Measurements from ENCODE around the gene ATP6AP2. TPM values are rescaled to one million over a fixed set of nuclear protein-coding genes. Genes with fewer than 3 reads are reported as not detected.

ATP6AP2 gene
- total RNA-seq, 1 experiment from 2014 or later = 67.5 TPM

- Mint-ChIP-seq H3K4me3 (peak overlapping the region in 1 of 2 experiments; percentile 27; a peak in 1 of 5 replicates), H3K27me3 (ENCODE audit: low read depth) (peaks cover 10% of the 10 kb centered on the region), H3K4me1 (peaks cover 17 to 25% of the 10 kb centered on the region in 2 experiments), H3K36me3 (ENCODE audit: insufficient read depth in 1 of 3, low read depth in 3 of 3) (peaks cover 0 to 7% (median 4%) of the 10 kb centered on the region in 3 experiments; a peak in 4 of 7 replicates), H3K9me3 (peaks cover 61 to 68% of the 10 kb centered on the region in 2 experiments), H3K27ac (peak overlapping the region in 1 of 3 experiments; percentile 65; a peak in 2 of 7 replicates)
- H3K56ac ChIP-seq (ENCODE audit: insufficient read length, low read depth, low read length) = no peak overlapping the region
- no peak overlapping the region for H2BK120ac ChIP-seq (ENCODE audit: low read depth, low read length, poor library complexity, severe bottlenecking)
- H2BK12ac ChIP-seq (ENCODE audit: insufficient read length, low read depth, low read length) = no peak overlapping the region
- WGBS (ENCODE audit: extremely low coverage, insufficient read length, low lambda C conversion rate) = no CpG with 5 or more reads among the region's 20 CpGs
- no peaks in the 10 kb centered on the region for H3K9me3 ChIP-seq (ENCODE audit: control insufficient read depth, low read depth, low read length)
- H2BK5ac ChIP-seq (ENCODE audit: insufficient read length, low read length) = no peak overlapping the region
- H3K4me1 ChIP-seq (ENCODE audit: insufficient read depth, low read length) = peaks cover 5% of the 10 kb centered on the region; the same call in 1 of the 2 replicates
- H3K79me2 ChIP-seq (ENCODE audit: insufficient read depth, low read length) = no peaks in the 10 kb centered on the region
- no peak overlapping the region for H3K4ac ChIP-seq (ENCODE audit: low read depth, low read length)
- no peak overlapping the region for H3K14ac ChIP-seq (ENCODE audit: insufficient read depth, low read length)
- H3K18ac ChIP-seq (ENCODE audit: insufficient read length, low read depth, low read length) = no peak overlapping the region
- H3K4me2 ChIP-seq (ENCODE audit: insufficient read depth, insufficient read length, low read length) = no peak overlapping the region
- H4K20me1 ChIP-seq (ENCODE audit: control insufficient read depth, insufficient read depth, insufficient read length) = no peaks in the 10 kb centered on the region
- no peak overlapping the region for H4K91ac ChIP-seq (ENCODE audit: insufficient read length, low read depth, low read length)
- H2BK15ac ChIP-seq (ENCODE audit: low read depth, low read length) = no peak overlapping the region
- no peaks in the 10 kb centered on the region for H3K27me3 ChIP-seq (ENCODE audit: insufficient read depth, low read length)
- no peak overlapping the region for H2AFZ ChIP-seq (ENCODE audit: low read length)
- peak; percentile 86 for DNase-seq
- no peak overlapping the region for H3K23ac ChIP-seq (ENCODE audit: insufficient read length, low read depth, low read length)
- no peak overlapping the region for H3T11ph ChIP-seq (ENCODE audit: low read length)
- no peaks in the 10 kb centered on the region for H3K23me2 ChIP-seq (ENCODE audit: insufficient read length, low read depth, low read length, poor library complexity, severe bottlenecking)
- peak; percentile 68 for TF ChIP-seq CTCF (conservative IDR thresholded peaks at IDR 0.05)
- H3K9ac ChIP-seq (ENCODE audit: extremely low read depth, insufficient read length, low read length) = no peak overlapping the region
- no peak overlapping the region for H3K27ac ChIP-seq (ENCODE audit: insufficient read length, low read depth, low read length)
- H2AK5ac ChIP-seq (ENCODE audit: insufficient read length, low read length) = no peak overlapping the region
- no peak overlapping the region for H4K5ac ChIP-seq (ENCODE audit: insufficient read length, low read depth, low read length)
- no peak overlapping the region for H4K8ac ChIP-seq (replicated peaks; ENCODE audit: insufficient read length, low read depth, low read length)
- no peaks in the 10 kb centered on the region for H3K79me1 ChIP-seq (ENCODE audit: insufficient read depth, low read depth, low read length, poor library complexity, severe bottlenecking)
- no peak overlapping the region for H2BK20ac ChIP-seq (ENCODE audit: low read depth, low read length, poor library complexity, severe bottlenecking)
Measured at GRCh38 chrX:40539214-40540142, 41.3 kb upstream of the ATP6AP2 start.
